ENCODE data around the gene SHF.
"Not testable (repeated sequence)": the region's sequence is repeated elsewhere in the genome, so short reads cannot be mapped to it uniquely, and the experiment has no call there.

Gene SHF

DNA sequence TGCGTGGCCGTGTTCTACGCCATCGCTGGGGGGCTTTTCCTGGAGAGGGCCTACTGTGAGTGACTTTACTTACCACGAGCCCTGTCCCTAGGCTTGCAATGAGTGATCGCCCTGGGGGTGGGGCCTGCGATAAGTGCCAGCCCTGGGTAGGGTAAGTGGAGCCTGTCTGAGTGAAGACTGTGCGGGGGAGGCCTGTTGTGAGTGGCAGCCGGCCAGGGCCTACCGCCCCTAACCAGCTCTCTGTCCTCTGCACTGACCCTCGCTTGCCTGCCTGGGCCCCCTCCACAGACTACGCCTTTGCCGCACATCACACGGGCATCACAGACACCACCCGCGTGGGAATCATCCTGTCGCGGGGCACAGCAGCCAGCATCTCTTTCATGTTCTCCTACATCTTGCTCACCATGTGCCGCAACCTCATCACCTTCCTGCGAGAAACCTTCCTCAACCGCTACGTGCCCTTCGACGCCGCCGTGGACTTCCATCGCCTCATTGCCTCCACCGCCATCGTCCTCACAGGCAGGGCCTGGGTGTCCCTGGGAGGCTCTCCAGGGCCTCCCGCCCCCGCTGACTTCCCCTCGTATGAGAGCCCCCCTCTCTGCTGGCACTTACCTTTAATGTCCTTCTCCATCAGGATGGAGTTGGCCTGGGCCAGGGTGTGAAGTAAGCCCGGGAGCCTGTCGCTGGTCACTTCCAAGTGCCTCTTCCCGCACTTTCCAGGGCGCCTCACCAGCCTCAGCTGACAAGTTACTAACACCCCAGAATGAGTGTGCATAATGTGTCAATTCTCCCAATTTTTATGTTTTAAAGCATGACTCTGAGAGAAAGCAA, 35.6 kb downstream of the SHF start:
- in situ Hi-C loops (cut with MboI; ENCODE audit: low sequenced_read_pairs) = loop anchor here (25.0 kb wide), 1 partner anchor 260 kb away; a partner anchor contains a TSS

GRCh38 chr15:45150997-45151396, 36.8 kb downstream of the SHF start:
- in situ Hi-C loops (cut with MboI; ENCODE audit: low sequenced_read_pairs) = loop anchor here (25.0 kb wide), 1 partner anchor 261 kb away; a partner anchor contains a TSS

DNA sequence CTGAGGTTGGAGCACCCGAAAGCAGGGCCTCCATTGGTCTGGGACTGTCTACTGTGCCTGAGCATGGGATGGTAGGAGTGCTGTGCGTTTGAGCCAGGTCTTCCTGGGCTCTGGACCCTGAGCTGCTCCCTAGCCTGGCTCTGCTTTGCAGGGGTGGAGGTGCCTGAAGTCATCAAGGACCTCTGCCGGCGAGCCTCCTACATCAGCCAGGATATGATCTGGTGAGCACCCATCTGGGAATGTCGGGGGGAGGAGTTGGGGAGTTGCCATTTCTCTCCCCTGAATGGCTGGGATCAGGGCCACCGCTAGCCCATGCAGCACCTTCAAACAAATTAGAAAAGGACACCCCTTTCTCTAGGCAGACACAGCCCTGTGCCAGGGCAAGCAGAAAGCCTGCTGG, 37.3 kb downstream of the SHF start:
- in situ Hi-C loops (cut with MboI; ENCODE audit: low sequenced_read_pairs) = loop anchor here (25.0 kb wide), 1 partner anchor 262 kb away; a partner anchor contains a TSS

DNA sequence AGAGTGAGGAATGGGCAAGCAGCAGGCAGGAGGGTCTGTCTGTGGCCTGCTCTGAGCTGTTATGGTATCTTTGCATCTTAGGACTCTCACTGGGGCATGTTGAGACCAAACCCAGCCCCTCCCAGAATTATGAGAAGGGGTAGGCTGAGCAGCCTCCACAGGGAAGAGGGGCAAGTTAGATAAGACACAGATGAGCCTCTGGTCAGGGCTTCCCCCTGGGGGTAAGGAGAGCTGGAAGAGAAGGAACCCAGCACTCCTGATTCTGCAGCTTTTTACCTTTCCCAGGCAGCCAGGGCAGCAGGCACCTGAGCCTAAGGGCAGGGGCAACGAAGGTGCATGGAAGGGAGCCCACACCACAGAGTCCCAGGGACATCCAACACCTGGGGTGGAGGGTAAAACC, 38.7 kb downstream of the SHF start:
- in situ Hi-C loops (cut with MboI; ENCODE audit: low sequenced_read_pairs) = no loop called here

GRCh38 chr15:45148076-45149059, 39.4 kb downstream of the SHF start:
- in situ Hi-C loops (cut with MboI; ENCODE audit: low sequenced_read_pairs) = no loop called here

GRCh38 chr15:45147606-45148005, 40.2 kb downstream of the SHF start:
- in situ Hi-C loops (cut with MboI; ENCODE audit: low sequenced_read_pairs) = no loop called here

DNA sequence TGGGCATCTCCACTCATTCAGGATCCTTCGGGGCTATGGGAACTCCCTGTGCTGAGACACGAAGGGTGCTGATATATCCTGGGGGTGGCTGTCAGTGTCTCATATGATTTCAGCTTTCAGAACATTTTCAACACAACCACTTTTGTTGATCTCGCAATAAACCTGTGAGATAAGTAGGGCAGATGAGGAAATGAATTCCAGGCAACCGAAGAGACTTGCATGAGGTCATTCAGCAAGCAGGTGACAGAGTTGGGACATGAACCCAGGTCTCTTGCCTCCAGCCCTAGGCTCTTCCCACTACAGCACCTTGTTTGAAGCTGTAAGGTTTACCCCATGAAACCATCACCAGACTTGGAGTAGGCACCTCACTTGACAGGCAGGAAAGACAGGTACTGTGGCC, 41.4 kb downstream of the SHF start:
- in situ Hi-C loops (cut with MboI; ENCODE audit: low sequenced_read_pairs) = no loop called here

DNA sequence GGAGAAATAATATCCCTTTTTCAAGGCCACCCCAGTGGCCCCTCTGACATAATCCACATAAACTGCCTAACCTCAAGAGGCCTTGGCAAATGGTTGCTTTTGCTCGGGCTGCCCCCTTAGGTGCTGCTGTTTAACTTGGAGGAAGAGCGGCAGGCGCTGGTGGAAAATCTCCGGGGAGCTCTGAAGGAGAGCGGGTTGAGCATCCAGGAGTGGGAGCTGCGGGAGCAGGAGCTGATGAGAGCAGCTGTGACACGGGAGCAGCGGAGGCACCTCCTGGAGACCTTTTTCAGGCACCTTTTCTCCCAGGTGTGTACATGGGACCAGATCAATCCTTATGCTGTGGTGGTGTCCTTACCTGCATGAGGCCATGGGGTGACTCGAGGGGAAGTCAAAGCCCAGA, 43.0 kb downstream of the SHF start:
- in situ Hi-C loops (cut with MboI; ENCODE audit: low sequenced_read_pairs) = no loop called here

DNA sequence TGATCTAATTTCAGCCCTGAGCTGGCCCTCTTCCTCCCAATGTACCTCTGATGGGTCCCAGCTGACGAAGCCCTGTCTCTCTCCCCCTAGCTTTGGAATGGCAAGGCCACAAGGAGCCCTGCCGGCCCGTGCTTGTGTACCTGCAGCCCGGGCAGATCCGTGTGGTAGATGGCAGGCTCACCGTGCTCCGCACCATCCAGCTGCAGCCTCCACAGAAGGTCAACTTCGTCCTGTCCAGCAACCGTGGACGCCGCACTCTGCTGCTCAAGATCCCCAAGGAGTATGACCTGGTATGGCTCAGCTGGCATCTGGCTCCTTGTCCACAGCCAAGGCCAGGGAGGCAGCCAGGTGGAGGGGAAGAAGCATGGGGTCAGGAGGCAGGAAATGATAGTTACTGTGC, 43.8 kb downstream of the SHF start:
- in situ Hi-C loops (cut with MboI; ENCODE audit: low sequenced_read_pairs) = no loop called here

- in situ Hi-C loops (cut with MboI; ENCODE audit: low sequenced_read_pairs) = no loop called here
Observed at GRCh38 chr15:45143056-45143455, 44.7 kb downstream of the SHF start.

DNA sequence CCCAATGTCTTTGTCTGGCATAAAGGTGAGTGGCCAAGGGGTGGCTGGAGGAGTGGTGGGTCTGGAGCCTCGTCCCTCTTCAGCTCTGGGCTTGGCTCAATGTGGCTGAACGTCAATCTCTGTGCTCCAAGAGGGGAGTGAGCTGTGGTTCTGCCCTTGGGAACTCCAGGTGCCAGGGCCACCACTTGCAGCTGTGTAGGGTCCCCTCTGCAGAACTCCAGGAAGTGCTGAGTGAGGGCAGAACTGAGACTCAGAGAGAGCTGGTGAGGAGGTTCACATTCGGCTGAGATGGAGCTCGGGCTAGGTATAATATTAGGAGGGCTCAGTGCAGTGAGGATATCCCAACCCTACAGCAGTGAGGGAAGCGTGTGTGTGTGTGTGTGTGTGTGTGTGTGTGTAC, 46.4 kb downstream of the SHF start:
- in situ Hi-C loops (cut with MboI; ENCODE audit: low sequenced_read_pairs) = no loop called here

- in situ Hi-C loops (cut with MboI; ENCODE audit: low sequenced_read_pairs) = no loop called here
Observed at GRCh38 chr15:45140557-45141250, 47.1 kb downstream of the SHF start.

DNA sequence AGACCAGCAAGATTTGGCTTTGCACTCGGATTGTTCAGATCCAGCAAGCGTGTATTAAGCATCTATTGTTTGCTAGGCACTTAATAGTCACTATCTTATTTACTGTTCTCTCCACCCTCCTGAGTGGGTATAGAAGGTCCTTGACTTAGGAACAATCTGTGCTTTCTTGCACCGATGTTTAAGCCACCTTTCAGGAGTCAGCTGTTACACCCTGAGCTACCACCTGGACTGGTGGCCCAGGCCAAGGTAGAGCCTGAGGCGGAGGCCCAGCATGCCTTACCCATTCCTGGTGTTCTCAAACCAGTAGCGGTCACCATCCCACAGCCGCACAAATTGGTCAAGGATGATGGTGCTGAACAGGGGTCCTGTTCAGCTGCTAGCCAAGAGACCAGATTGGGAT, 48.0 kb downstream of the SHF start:
- in situ Hi-C loops (cut with MboI; ENCODE audit: low sequenced_read_pairs) = no loop called here

DNA sequence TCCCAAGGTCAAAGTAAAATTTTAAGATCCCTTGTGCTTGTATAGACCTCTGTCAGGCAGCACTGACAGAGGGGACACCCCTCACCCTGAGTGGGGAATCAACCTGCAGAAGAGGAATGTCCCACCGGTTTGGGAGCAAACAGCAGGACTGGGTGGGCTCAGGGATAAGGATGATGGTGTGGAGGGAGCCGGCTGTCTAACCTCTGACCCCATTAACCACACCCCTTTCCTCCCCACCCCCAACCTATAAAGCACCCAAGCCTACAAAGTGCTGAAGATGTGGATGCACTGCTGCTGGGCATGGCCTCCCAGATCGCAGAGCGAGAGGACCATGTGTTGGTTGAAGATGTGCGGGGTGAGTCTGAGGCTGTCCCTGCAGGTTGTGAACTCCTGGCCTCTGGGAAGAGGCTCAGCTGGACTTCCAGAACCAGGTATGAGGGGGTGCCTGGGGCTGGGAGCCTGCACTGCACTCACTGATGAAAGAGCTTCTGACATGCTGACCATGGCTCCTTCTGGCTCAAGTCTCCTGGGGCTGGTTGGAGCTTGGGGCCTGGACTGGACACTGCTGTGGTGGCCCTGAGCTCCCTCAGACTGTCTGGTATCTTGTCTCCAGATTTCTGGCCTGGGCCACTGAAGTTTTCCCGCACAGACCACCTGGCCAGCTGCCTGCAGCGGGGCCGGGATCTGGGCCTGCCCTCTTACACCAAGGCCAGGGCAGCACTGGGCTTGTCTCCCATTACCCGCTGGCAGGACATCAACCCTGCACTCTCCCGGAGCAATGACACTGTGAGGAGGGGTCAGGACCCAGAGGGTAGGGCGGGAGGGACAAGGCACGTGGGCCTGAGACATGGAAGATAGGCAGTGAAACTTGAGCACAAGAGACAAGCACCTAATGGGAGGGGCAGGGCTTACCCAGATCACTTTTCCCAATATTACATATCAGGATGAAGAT, 48.7 kb downstream of the SHF start:
- in situ Hi-C loops (cut with MboI; ENCODE audit: low sequenced_read_pairs) = no loop called here

- in situ Hi-C loops (cut with MboI; ENCODE audit: low sequenced_read_pairs) = no loop called here
Observed at GRCh38 chr15:45137703-45138102, 50.1 kb downstream of the SHF start.

DNA sequence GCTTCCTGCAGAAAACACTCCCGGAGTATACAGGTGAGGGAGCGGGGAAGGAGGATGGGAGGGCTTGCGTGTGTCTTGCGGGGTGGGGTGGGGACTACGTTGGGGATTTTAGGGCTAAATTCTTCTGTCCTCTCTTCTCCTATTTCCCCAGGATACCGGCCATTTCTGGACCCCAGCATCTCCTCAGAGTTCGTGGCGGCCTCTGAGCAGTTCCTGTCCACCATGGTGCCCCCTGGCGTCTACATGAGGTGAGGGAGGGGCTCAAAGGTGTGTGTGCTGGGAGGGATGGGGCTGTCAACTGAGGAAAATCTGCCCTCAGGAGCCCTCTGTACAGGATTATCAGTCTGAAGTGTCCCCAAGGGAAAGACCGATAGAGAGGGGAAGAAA, 51.4 kb downstream of the SHF start:
- in situ Hi-C loops (cut with MboI; ENCODE audit: low sequenced_read_pairs) = no loop called here

DNA sequence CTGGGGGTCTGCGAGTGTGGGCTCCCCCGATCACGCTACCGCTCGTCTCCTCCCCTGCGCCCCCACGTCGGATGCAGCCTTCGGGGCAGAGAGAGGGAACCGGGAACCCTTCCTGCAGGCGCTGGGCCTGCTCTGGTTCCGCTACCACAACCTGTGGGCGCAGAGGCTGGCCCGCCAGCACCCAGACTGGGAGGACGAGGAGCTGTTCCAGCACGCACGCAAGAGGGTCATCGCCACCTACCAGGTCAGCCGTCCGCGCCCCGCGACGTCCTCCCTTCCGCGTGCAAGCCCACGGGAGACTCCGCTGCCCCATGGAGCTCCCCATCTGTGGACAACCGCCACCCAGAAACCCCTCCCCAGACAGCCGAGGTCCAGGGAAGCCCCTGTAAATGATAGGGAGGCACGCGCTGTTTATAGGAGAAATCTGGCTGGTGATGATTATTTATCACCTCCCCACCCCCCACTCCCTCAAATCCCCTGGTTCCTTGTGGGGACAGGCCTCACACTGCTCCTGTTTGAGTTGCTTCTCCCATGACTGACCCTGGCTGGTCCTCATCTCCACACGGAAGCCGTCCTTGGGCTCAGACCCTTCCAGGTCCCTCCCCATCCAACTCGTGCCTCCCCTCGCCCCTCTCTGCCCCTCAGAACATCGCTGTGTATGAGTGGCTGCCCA, 51.9 kb downstream of the SHF start:
- in situ Hi-C loops (cut with MboI; ENCODE audit: low sequenced_read_pairs) = not testable (repeated sequence)

GRCh38 chr15:45134682-45135604, 52.8 kb downstream of the SHF start:
- in situ Hi-C loops (cut with MboI; ENCODE audit: low sequenced_read_pairs) = no loop called here

All from HL-60/S4 treated with phorbol 12-myristate 13-acetate at 8.2 ng/mL for 4 days and 3 days (cell line).